ENCODE data around the gene KMT2D. TPM values are rescaled to one million over a fixed set of nuclear protein-coding genes. Genes with fewer than 3 reads are reported as not detected.

The KMT2D gene
- total RNA-seq, 1 donor = 47.8 TPM

DNA sequence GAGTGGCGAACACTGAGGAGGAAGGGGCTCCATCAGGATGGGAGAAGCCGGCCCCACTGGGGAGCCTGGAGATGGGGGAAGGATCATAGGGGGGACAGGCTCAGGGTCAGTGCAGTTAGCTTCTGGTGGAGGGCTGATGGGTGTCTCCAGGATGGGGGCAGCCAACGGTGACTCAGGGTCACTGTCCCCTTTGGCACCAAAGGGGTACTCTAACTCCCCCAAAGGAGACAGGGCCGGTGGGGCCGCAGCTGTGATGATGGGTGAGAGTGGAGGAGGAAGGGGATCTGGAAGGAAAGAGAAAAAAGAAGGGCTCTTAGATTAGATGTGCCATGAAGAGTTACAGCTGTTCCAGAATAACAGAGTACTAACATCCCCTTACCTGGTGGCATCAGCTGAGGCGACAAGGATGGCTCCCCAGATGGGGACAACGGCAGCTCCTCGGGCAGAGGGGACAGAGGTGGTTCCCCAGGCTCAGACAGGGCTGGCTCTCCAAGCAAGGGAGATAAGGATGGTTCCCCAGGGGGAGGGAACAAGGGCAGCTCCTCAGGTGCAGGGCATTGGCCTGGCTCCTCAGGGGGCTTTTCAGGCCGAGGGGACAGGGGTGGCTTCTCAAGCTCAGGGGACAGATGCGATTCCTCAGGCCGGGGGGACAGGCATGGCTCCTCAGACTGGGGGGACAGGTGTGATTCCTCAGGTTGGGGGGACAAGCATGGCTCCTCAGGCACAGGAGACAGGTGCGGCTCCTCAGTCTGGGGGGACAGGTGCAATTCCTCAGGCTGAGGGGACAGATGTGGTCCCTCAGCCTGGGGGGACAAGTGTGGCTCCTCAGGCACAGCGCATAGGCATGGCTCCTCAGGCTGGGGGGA lies 9.9 kb downstream of the KMT2D start:
- no peaks in the 10 kb centered on the region for H3K27me3 ChIP-seq (ENCODE audit: insufficient read depth, low read length)
- H3K4me3 ChIP-seq (ENCODE audit: low read length) = no peak overlapping the region
- H3K9me3 ChIP-seq (ENCODE audit: low read depth, low read length) = no peaks in the 10 kb centered on the region
- H3K4me1 ChIP-seq (ENCODE audit: insufficient read depth, low read length) = peaks cover 8% of the 10 kb centered on the region

DNA sequence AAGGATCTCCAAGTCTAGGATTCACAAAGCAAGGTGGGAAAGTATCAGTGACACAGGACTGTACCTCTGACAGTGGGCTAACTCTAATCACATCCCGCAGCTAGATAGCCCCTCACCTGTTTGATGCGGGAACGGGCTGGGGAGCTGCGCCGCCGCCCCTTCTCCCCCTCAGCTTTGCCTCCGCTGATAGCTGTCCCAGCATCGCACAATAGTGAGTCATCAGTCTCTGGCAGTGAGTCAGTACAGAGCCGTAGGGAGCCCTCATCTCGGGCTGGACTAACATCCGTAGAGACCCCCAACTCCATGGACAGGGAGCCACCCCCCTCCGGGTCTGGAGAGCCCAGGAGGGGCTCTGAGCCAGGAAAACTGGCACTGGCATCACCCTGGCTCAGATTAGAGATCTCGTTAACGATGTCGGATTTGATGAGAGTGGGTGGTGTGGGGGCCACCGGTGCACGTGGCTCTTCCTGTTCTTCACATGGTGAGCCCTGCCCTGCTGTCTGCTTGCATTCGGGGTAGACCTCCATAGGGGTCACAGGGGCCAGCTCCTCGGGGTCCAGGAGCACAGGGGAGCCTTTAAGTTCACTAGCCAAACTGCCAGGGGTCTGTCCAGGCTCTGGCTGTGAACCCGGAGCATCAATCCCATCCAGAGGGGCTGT lies 10.9 kb downstream of the KMT2D start:
- no peaks in the 10 kb centered on the region for H3K27me3 ChIP-seq (ENCODE audit: insufficient read depth, low read length)
- no peak overlapping the region for H3K4me3 ChIP-seq (ENCODE audit: low read length)
- no peaks in the 10 kb centered on the region for H3K4me1 ChIP-seq (ENCODE audit: insufficient read depth, low read length)
- no peaks in the 10 kb centered on the region for H3K9me3 ChIP-seq (ENCODE audit: low read depth, low read length)

DNA sequence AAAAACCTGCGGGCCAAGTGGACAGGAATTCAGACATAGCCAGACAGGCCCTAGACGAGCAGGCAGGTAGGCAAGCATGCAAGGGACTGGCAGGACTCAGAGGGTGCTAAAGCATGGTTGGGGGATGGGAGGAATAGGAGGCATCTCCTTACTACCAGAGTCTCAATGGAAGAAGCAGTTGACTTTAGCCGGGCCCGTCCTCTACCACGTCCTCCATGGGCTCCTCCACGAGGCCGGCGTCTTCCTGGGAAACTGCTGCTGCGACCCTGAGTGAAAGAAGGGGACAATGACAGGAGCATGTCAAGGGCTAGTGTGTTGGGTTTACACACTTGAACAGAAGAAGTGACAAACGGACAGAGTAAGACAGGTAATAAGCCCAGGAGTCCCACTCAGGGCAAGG lies 11.6 kb downstream of the KMT2D start:
- Histone ChIP-seq H3K4me1 (ENCODE audit: insufficient read depth, low read length) (no peaks in the 10 kb centered on the region), H3K9me3 (ENCODE audit: low read depth, low read length) (no peaks in the 10 kb centered on the region), H3K4me3 (ENCODE audit: low read length) (no peak overlapping the region), H3K27me3 (ENCODE audit: insufficient read depth, low read length) (no peaks in the 10 kb centered on the region)

DNA sequence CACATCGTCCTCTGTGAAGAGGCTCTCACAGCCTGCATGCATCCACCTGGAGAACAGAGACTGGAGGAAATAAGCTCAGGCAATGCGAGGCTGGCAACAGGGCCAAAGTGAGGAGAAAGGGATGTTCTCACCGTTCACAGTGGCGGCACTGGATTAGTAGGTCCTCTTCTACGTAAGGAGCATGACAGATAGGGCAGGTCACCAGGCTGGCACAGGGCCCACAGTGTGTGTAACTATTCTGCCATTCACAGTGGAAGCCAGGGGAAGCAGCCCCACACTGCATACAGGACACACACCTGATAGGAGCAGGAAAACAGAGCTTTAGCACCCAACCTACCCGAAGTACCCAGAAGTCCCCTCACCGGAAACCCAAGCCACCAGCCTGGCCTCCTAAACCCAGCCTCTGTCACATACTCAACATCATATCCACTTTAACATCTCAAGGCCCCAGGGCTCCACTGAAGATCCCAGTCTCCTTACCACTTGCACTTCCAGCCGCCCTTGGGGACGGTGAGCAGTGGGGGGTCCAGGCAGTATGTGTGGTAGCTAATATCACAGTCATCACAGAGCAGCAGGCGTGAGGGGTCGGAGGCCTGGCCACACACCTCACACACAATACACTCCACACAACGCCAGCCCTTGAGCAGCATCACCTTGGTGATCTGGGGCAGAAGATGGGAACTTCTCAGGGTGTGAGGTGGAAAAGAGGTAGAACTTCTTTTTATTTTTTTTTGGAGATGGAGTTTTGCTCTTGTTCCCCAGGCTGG lies 14.3 kb downstream of the KMT2D start:
- Histone ChIP-seq H3K27me3 (ENCODE audit: insufficient read depth, low read length) (no peaks in the 10 kb centered on the region), H3K4me3 (ENCODE audit: low read length) (no peak overlapping the region), H3K9me3 (ENCODE audit: low read depth, low read length) (no peaks in the 10 kb centered on the region), H3K4me1 (ENCODE audit: insufficient read depth, low read length) (no peaks in the 10 kb centered on the region)

DNA sequence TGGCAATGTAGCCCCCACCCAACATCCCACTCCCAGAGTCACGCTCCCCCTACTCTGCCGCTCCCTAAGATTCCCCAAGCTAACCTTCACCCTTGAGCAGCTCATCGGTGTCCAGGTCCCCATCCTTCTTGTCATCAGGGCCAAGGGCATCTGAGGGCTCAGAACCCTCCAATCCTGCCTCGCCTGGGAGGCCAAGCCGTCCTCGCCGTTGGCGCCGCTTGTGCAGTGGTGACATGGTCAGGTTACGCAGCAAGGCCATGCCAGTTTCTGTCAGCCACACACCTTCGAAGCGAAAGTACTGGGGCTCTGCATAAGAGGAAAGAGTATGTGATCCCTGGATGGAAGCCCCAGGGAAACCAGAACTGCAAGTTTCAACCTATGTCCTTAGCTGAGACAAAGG lies 15.9 kb downstream of the KMT2D start:
- H3K27me3 ChIP-seq (ENCODE audit: insufficient read depth, low read length) = no peaks in the 10 kb centered on the region
- H3K4me1 ChIP-seq (ENCODE audit: insufficient read depth, low read length) = no peaks in the 10 kb centered on the region
- H3K9me3 ChIP-seq (ENCODE audit: low read depth, low read length) = no peaks in the 10 kb centered on the region

DNA sequence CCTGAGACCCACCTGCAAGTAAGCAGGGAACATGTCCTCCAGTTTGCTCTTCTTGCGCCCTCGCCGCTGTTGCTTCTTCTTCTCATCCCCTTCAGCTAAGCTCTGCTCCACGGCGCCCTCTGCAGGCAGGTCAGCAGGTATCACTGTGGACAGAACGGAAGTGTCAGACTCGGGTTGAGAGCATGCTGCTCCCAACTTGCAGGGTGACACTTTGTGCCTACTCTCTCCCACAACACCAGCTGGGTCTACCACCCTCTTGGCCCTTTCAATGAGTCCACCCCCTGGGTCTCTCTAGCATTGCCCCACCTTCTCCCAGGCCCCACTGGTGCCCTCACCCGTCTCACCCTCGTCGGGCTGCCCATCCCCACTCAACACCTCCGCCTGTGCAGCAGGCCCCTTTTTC lies 16.7 kb downstream of the KMT2D start:
- no peaks in the 10 kb centered on the region for H3K4me1 ChIP-seq (ENCODE audit: insufficient read depth, low read length)
- H3K27me3 ChIP-seq (ENCODE audit: insufficient read depth, low read length) = no peaks in the 10 kb centered on the region
- no peaks in the 10 kb centered on the region for H3K9me3 ChIP-seq (ENCODE audit: low read depth, low read length)
- H3K4me3 ChIP-seq (ENCODE audit: low read length) = no peak overlapping the region

More for the DNA sequence above, 15.9 kb downstream of the KMT2D start:
- H3K4me3 ChIP-seq (ENCODE audit: low read length) = no peak overlapping the region

DNA sequence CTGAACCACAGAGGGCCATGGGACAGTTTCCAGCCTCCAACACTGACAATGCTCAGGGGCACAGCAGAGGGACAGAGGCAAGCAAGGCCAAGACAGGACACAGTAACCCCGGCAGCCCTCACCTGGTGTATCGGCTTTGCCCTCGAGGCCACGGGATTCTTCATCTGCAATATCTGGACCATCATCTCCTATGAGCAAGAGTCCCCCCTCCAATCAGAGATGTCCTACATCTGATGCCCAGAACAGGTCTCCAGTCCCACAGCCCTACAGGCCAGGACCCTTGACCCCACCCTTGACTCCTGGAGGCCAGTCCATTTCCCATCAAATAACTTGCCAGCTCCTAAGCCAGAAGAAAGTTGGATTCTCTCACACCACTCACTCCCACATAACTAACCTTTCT lies 17.4 kb downstream of the KMT2D start:
- no peaks in the 10 kb centered on the region for H3K4me1 ChIP-seq (ENCODE audit: insufficient read depth, low read length)
- H3K27me3 ChIP-seq (ENCODE audit: insufficient read depth, low read length) = no peaks in the 10 kb centered on the region
- H3K9me3 ChIP-seq (ENCODE audit: low read depth, low read length) = no peaks in the 10 kb centered on the region
- H3K4me3 ChIP-seq (ENCODE audit: low read length) = no peak overlapping the region

DNA sequence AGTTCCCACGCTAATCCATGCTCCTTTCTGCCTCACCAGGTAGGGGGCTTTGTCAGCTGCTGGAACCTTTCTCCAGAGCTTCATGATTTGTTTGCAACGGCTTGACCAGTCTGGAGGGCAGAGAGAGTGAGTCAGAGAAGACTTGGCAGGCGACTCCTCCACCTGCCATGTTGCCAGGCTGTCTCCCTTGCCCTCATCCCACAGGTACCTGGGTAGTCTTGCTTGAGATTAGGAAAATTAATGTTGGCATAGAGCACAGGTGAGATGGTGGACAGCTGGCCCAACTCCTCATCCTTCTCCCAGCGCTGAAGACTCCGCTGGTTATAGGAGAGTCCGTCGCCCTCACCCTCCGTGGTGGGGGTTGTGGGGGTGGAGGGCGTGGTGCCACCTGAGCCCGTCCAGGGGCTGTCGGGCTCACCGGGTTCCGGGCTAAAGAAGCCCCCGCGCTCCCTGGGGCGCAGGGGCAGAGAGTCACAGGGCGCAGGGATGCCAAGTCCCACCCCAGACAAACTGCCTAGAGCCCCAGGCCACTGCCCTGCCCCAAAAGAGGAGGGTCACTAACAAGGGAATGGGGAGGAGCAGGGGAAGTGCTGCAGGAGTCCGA lies 18.6 kb downstream of the KMT2D start:
- no peak overlapping the region for H3K4me3 ChIP-seq (ENCODE audit: low read length)
- no peaks in the 10 kb centered on the region for H3K9me3 ChIP-seq (ENCODE audit: low read depth, low read length)
- H3K4me1 ChIP-seq (ENCODE audit: insufficient read depth, low read length) = no peaks in the 10 kb centered on the region
- no peaks in the 10 kb centered on the region for H3K27me3 ChIP-seq (ENCODE audit: insufficient read depth, low read length)

DNA sequence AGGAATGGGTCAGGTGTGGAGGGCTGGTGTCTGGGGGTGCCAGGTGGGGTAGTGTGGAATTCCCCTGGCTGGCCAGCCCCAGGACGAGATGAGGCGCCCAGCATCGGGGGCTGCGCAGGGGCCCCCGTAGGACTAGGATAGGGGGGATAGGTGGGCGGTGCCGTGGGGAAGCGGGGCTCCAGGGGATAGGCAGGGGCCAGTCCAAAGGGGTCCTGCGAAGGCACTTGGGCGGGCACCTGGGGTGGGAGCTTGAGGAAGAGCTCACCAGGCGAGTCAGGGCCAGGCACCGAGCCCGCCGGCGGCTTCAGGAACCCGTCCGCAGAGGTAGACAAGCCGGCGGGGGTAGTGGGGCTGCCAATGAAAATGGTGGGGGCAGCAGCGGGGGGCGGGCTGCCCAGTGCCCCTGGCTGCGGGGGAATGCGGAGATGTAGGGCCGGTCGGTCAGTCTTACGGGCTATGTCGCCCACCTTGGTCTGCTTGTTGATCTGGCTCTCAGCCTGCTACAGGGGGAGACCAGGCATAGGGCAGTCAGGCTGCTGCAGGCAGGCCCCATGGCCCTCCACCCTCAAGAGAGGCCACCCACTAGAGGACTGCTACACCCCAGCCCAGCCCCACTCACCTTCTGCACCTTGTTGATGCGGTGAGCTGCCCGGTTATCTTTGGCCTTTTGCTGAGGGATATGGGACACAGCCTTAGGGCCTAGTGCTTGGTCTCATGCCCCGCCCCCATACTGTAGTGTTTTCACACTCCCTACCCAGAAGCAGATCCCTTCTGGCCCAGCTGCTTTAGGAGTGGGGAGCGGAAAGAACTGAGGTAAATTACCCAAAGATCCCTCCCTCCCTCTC lies 19.3 kb downstream of the KMT2D start:
- no peaks in the 10 kb centered on the region for H3K27me3 ChIP-seq (ENCODE audit: insufficient read depth, low read length)
- H3K4me1 ChIP-seq (ENCODE audit: insufficient read depth, low read length) = no peaks in the 10 kb centered on the region
- H3K9me3 ChIP-seq (ENCODE audit: low read depth, low read length) = no peaks in the 10 kb centered on the region
- no peak overlapping the region for H3K4me3 ChIP-seq (ENCODE audit: low read length)

DNA sequence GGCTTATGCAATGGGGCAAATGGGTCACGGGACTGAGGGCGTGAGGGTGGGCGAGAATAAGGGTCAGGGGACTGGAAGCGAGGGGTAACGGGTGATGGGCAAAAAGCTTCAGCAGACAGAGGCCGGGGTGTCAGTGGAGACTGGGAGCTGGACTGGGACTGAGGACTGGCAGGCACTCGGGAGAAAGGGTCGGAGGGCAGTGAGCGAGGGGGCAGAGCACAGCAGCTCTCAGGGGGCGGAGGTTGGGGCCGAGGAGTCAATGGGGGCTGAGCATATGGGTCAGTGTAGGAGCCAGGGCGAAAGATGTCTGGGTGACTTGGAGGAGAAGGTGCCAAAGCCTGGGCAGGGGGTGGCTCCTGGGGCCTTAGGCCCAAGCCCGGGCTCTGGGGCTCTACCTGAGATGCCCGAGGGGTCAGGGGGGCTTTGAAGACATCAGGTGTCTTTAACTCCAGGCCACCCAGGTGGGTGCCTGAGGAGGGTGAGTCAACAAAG lies 20.2 kb downstream of the KMT2D start:
- H3K27me3 ChIP-seq (ENCODE audit: insufficient read depth, low read length) = no peaks in the 10 kb centered on the region
- no peaks in the 10 kb centered on the region for H3K4me1 ChIP-seq (ENCODE audit: insufficient read depth, low read length)

DNA sequence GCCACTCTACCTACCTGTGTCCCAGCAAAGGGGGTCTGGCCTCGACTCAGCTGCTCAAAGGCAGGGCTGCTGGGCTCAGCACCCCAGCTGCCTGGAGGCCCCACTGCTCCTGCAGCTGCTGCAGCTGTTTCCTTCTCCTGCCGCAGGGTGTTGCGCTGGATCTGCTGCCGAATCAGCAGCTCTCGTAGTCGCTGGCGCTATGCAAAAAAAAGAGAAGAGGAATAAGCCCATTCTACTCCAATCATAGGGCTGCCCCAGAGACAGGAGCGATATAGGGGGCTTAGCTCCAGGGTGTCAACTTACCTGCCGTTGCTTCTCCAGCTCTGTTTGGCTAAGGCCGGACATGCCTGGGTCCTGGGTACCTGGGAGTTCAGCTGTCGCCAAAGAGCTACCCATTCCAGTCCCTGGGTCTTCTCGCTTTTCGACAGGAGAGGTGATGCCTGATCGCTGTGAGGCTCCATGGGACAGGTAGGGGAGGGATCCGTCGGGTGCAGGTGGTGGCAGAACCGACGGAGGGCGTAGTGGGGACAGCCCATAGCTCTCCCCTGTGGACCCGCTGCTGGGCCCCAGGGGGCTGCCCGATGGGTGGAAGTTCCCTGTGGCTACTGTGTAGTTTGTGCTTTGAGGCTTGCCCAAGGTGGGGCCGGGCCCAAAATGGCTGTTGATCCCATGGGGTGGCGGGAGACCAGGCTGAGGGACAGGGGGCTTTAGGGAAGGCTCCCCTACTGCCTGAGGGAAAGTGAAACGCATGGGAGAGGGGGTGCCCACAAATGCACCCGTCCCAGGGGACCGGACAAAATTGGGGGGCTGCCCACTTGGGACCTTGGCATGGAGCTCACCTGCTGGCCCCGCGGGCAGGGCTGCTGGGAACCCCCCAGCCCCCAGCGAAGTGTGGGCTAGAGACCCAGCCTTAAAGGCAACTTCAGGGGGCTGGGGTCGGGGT lies 20.9 kb downstream of the KMT2D start:
- Histone ChIP-seq H3K4me1 (ENCODE audit: insufficient read depth, low read length) (no peaks in the 10 kb centered on the region), H3K4me3 (ENCODE audit: low read length) (no peak overlapping the region), H3K27me3 (ENCODE audit: insufficient read depth, low read length) (no peaks in the 10 kb centered on the region), H3K9me3 (ENCODE audit: low read depth, low read length) (no peaks in the 10 kb centered on the region)

More for the DNA sequence above, 20.2 kb downstream of the KMT2D start:
- Histone ChIP-seq H3K9me3 (ENCODE audit: low read depth, low read length) (no peaks in the 10 kb centered on the region), H3K4me3 (ENCODE audit: low read length) (no peak overlapping the region)

DNA sequence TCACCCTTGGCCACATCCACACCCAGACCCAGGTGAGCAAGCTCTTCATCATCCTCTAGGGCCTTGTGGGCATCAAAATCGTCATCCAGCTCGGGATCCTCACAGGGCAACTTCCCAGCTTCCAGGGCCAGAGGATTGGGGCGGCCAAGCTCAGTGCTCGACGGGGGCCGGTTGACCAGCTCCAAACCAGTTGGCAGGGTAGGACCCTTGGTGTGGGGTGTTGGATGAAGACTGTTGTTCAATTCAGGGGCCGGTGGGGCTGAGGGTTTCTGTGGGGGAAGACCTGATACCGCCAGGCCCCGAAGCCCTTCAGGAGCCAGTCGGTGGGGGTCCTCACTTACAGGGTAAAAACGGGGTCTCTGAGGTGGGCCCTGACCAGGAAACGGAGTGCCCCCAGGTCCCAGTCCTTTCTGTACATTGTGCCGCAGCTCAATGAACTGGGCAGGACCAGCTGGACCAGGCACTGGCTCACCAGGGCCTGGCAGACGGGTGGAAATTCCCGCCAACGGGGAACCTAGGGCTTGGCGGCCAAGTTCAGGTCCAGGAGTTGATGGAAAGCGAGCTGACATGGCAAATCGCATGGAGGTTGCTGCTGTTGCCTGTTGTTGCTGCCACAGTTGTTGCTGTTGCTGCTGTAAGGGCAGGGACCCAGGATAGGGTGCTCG lies 22.2 kb downstream of the KMT2D start:
- Histone ChIP-seq H3K9me3 (ENCODE audit: low read depth, low read length) (no peaks in the 10 kb centered on the region), H3K27me3 (ENCODE audit: insufficient read depth, low read length) (no peaks in the 10 kb centered on the region), H3K4me3 (ENCODE audit: low read length) (no peak overlapping the region), H3K4me1 (ENCODE audit: insufficient read depth, low read length) (no peaks in the 10 kb centered on the region)

DNA sequence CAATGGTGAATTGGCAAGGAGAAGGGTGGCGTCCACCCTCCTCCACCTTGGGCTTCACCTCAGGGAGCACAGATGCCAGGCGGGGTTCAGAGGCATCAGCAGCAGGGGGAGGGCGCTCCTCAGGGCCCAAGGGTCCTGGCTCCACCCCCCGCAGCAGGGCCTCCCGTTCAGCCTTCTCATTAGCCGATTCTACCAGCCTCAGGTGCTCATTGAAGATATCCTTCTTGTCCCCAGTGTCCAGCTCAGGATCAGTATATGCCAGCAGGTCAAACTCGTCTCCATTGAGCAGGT lies 22.7 kb downstream of the KMT2D start:
- Histone ChIP-seq H3K4me1 (ENCODE audit: insufficient read depth, low read length) (no peaks in the 10 kb centered on the region), H3K4me3 (ENCODE audit: low read length) (no peak overlapping the region), H3K27me3 (ENCODE audit: insufficient read depth, low read length) (no peaks in the 10 kb centered on the region), H3K9me3 (ENCODE audit: low read depth, low read length) (no peaks in the 10 kb centered on the region)
